Skeletal muscle tissue (tissue), 4 donors: ENCODE measurements around the gene SCUBE3. TPM values are rescaled to one million over a fixed set of nuclear protein-coding genes. Genes with fewer than 3 reads are reported as not detected.

Experiments used
- H3K27ac ChIP-seq: one replicate; pipeline ENCODE4 v1.7.0; 2013; ENCODE audit warnings: mild to moderate bottlenecking, low read depth, low read length, inconsistent platforms
- H3K27me3 ChIP-seq, 3 donors: one replicate each; pipeline ENCODE4 v1.7.0; 2013; ENCODE audit warnings: low read length in 3 of 3; ENCODE audit not compliant: control insufficient read depth in 3 of 3, insufficient read depth in 3 of 3
- H3K36me3 ChIP-seq, 3 donors: one replicate each; pipeline ENCODE4 v1.7.0; 2013; ENCODE audit warnings: low read length in 3 of 3; ENCODE audit not compliant: control insufficient read depth in 3 of 3, insufficient read depth in 3 of 3
- H3K4me1 ChIP-seq, 3 donors: one replicate each; pipeline ENCODE4 v1.7.0; 2013; ENCODE audit warnings: low read length in 3 of 3, mild to moderate bottlenecking in 3 of 3; ENCODE audit not compliant: control insufficient read depth in 3 of 3, insufficient read depth in 3 of 3
- H3K4me3 ChIP-seq, 3 donors: one replicate each; pipeline ENCODE4 v1.7.0; 2013; ENCODE audit warnings: low read length in 3 of 3
- H3K9ac ChIP-seq, 3 donors: one replicate each; pipeline ENCODE4 v1.7.0; 2013; ENCODE audit warnings: low read length in 3 of 3, mild to moderate bottlenecking in 3 of 3, moderate library complexity in 2 of 3, low read depth in 1 of 3
- H3K9me3 ChIP-seq, 3 donors: one replicate each; pipeline ENCODE4 v1.7.0; 2013; ENCODE audit warnings: low read length in 3 of 3; ENCODE audit not compliant: control insufficient read depth in 3 of 3
- total RNA-seq: library from RNA; depleted of rRNA; stranded (reverse); fragments of >200 nt; gene quantifications from one replicate; pipeline ENCODE4 v1.2.3, GENCODE V29; 2014
- donor health status: Osteomylitis.

The SCUBE3 gene
- total RNA-seq, 1 donor from 2014 or later = 0.52 TPM

DNA sequence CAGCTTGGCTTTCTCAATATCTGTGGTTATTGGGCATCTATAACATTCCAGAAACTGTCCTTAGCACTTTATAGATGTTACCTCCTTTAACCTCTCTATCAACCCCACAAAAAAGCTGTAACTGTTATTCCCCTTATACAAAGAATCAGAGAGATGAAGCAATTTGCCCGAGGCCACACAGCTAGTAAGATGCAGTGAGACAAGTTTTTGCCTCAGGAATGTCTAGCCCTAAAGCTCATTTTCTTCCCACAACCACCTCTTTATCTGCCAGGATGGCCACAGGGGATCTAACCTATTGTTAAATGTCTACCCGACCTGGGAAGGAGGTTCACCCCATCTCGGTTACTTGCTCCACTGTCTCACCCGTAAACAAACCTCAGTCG, 40.7 kb upstream of the SCUBE3 start:
- H3K9ac ChIP-seq = no peak overlapping the region
- H3K4me1 ChIP-seq = no peaks in the 10 kb centered on the region
- no peaks in the 10 kb centered on the region for H3K36me3 ChIP-seq
- no peak overlapping the region for H3K27ac ChIP-seq
- no peaks in the 10 kb centered on the region for H3K9me3 ChIP-seq
- no peak overlapping the region for H3K4me3 ChIP-seq
- H3K27me3 ChIP-seq = peaks cover 0 to 8% (median 5%) of the 10 kb centered on the region in 3 donors

DNA sequence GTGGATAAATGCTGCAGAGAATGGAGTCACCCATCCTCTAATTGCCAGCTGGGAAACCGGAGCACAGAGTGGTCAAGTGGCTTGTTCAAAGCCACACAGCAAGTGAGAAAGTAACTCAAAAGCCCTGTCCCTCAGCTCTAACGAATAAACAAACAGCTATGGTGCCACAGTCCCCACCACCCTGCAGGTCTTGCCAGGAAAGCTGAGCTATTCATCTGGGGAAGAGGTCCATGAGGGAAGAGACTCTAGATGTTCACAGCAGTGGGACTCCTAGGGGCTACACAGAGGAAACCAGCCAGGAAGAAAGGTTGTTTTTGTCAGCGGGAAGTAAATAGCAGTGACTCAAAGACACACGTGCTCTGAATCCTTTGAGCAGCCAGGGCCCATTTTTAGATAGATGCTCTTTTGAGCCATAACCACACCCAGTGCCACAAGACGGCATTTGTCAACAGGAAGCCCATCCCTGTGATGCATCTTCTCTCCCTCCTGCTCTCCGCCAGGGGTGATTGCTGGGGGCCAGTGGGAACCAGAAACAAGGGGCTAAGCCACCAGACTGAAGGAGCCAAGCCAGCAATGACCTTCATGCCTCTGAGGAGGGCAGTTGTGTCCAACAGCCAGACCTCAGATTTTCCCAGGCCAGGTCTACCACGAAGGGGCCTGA, 40.2 kb upstream of the SCUBE3 start:
- Histone ChIP-seq H3K9ac (no peak overlapping the region), H3K27me3 (peaks cover 0 to 8% (median 5%) of the 10 kb centered on the region in 3 donors), H3K9me3 (no peaks in the 10 kb centered on the region), H3K27ac (no peak overlapping the region), H3K36me3 (no peaks in the 10 kb centered on the region), H3K4me3 (no peak overlapping the region), H3K4me1 (no peaks in the 10 kb centered on the region)

DNA sequence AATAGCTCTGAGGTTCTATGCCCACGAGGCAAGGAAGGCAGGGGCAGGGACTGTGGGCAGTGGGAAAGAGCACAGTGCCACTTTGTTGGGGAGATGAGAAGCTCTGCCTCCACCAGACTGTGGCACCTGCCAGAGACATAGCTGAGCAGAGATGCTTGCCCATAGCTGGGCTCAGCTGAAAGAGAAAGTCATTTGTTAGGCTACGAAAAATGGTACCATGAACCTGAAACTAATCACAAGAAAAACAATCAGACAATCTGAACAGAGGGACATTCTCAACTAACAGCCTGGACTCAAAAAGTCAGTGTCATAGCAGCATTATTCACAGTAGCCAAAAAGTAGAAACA, 39.7 kb upstream of the SCUBE3 start:
- Histone ChIP-seq H3K27ac (no peak overlapping the region), H3K36me3 (no peaks in the 10 kb centered on the region), H3K4me3 (no peak overlapping the region), H3K27me3 (peaks cover 0 to 8% (median 5%) of the 10 kb centered on the region in 3 donors), H3K4me1 (no peaks in the 10 kb centered on the region), H3K9ac (no peak overlapping the region), H3K9me3 (no peaks in the 10 kb centered on the region)

DNA sequence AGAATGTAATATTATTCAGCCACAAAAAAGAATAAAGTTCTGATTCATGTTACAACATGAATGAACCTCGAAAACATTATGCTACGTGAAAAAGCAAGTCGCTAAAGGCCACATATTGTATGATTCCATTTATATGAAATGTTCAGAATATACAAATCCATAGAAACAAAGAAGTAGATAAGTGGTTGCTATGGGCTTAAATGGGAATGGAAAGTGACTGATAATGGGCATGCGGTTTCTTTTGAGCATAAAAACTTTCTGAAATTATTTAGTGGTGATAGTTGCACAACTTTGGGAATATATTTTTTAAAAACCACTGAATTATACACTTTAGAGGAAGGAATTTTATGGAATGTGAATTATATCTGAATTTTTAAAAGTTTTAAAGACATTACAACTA, 39.3 kb upstream of the SCUBE3 start:
- Histone ChIP-seq H3K9ac (no peak overlapping the region), H3K36me3 (no peaks in the 10 kb centered on the region), H3K27ac (no peak overlapping the region), H3K9me3 (no peaks in the 10 kb centered on the region), H3K4me3 (no peak overlapping the region), H3K27me3 (peaks cover 0 to 8% (median 5%) of the 10 kb centered on the region in 3 donors), H3K4me1 (no peaks in the 10 kb centered on the region)

DNA sequence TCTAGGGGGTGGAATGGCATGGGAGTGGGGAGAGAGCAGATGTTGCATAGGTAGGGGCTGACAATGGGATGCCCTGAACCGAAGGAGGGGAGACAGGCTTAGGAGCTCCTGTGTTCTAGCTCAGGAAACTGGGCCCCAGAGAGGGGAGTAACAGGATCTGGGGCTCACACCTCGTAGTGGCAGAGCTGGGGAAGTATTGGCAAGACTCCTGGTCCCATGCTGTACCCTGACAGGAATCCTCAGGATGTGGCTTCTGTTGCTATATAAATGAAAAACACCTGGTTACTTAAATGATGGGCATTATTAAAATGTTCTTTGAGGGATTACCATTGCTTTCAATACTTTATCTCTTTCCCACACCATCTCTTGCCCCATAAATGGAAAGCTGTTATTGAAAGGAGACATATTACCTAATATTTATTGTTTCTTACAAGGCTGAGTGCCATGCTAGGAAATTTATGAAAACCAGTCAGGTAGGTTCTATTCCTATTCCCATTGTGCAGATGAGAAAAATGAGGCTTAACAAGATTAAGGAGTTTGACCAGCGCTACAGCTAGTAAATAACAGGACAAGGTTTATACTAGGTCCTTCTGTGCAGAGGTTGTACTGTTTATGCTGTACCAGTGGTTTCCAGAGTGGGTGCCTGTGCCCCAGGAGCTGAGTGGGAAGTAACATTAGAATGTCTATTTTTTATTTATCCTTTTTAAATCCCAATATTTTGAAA, 37.3 kb upstream of the SCUBE3 start:
- Histone ChIP-seq H3K36me3 (no peaks in the 10 kb centered on the region), H3K9ac (no peak overlapping the region), H3K4me1 (peaks cover 1 to 7% (median 7%) of the 10 kb centered on the region in 3 donors), H3K4me3 (no peak overlapping the region), H3K9me3 (no peaks in the 10 kb centered on the region), H3K27me3 (peaks cover 0 to 8% (median 0%) of the 10 kb centered on the region in 3 donors), H3K27ac (no peak overlapping the region)

DNA sequence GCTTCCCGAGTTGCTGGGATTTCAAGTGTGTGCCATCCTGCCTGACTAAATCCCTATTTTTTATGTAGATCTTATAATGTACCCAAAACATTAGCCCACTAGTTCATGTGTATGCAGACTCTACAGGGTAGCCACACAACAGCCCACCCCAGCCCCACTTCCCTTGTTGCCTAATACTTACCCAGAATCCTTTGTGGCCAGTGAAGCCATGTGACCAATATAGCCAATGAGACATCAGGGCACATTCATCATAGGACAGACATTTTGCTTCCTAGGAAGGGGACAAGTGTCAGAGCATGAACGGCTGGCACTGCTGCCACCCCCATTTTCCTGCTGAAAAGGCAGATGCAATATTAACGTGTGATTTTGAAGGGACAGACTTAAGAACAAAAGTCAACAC, 36.6 kb upstream of the SCUBE3 start:
- H3K27ac ChIP-seq = no peak overlapping the region
- H3K4me3 ChIP-seq = no peak overlapping the region
- H3K9me3 ChIP-seq = no peaks in the 10 kb centered on the region
- H3K27me3 ChIP-seq = peaks cover 0 to 13% (median 0%) of the 10 kb centered on the region in 3 donors
- no peak overlapping the region for H3K9ac ChIP-seq
- no peaks in the 10 kb centered on the region for H3K36me3 ChIP-seq
- peaks cover 8 to 13% (median 11%) of the 10 kb centered on the region in 3 donors for H3K4me1 ChIP-seq

DNA sequence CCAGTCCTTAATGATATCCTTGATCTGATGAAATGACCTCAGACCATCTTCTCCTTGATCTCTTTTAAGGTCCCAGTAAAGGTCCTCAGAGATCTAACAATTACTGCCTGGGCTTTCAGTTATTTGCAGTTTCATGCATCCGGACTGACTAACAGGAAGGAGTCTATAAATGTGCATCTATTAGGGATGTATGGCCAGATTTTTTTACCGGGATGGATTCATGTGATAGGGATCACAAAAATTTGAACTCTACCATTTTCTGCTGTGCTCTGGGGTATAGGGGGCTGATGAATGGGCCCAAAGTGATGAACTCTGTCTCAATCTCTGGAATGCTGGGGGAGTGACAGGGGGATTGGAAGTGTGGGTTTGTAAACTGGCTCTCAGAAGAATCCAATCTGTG, 36.2 kb upstream of the SCUBE3 start:
- Histone ChIP-seq H3K27me3 (peaks cover 0 to 14% (median 0%) of the 10 kb centered on the region in 3 donors), H3K4me1 (peaks cover 8 to 13% (median 11%) of the 10 kb centered on the region in 3 donors), H3K4me3 (no peak overlapping the region), H3K9me3 (no peaks in the 10 kb centered on the region), H3K36me3 (no peaks in the 10 kb centered on the region), H3K9ac (no peak overlapping the region), H3K27ac (no peak overlapping the region)

DNA sequence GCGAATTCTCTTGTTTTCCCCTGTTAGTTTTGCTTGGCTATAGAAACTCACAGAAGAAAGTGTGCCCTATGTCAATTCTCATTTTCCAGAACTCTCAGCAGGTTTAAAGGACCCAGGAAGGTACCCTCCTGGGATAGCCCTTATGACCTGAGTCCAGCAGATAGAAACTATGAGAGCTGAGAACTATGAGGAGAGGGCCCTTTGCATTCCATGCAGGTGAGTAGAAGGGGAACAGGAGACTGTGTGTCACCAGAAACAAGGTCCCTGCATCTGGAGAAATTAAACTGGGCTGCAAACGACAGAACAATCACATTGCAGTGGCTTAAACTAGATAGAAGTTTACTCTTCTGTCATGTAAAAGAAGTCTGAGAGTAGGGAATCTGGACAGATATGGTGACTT, 35.7 kb upstream of the SCUBE3 start:
- H3K27me3 ChIP-seq = peaks cover 0 to 13% (median 0%) of the 10 kb centered on the region in 3 donors
- H3K27ac ChIP-seq = no peak overlapping the region
- H3K9ac ChIP-seq = no peak overlapping the region
- no peaks in the 10 kb centered on the region for H3K36me3 ChIP-seq
- H3K9me3 ChIP-seq = no peaks in the 10 kb centered on the region
- H3K4me3 ChIP-seq = no peak overlapping the region
- H3K4me1 ChIP-seq = peaks cover 8 to 13% (median 11%) of the 10 kb centered on the region in 3 donors

DNA sequence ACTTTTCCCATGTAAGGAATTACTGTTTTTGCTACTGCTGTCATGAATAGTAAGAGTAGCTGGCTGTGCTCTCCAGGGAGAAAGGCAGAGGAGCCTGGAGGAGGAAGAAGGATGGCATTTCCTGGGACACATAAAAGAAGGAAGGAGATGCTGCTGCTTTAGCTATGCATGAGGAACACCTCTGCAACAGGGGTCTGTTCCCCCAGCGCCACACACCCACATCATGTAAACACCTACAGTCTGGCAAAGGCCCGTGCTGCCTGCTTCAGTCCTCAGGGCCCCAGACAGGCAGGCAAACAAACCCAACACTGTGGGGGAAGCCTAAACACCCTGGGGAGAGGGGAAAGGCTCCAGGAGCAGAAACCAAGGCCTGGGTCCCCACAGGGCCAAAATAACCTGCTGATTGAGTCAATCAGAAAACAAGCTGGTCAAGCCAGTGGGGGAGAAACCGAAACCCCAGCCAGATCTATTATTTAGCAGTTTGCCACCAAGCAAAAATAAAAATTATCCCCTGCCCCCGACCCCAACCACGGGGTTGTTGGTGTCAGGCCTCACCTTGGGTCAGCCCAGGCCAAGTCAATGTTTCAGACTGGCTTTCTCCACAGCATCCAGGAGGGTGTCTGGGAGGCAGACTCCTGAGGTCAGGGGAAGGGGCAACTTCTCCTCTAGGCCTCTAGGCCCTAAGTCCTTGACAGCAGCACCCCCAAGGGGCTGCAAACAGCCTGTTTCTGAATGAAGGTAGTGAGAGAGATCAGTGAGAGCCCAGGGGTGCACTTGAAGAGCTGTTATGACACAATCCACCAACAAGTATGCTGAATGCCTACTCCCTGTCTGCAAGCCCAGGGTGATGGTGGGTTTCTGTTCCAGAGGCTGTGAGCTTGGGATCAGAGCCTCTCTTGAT, 34.6 kb upstream of the SCUBE3 start:
- Histone ChIP-seq H3K9me3 (no peaks in the 10 kb centered on the region), H3K4me3 (no peak overlapping the region), H3K27me3 (peaks cover 0 to 9% (median 0%) of the 10 kb centered on the region in 3 donors), H3K9ac (no peak overlapping the region), H3K36me3 (no peaks in the 10 kb centered on the region), H3K27ac (no peak overlapping the region), H3K4me1 (peaks cover 8 to 13% (median 11%) of the 10 kb centered on the region in 3 donors)
